Measurements from ENCODE around the gene IQSEC2.

Gene IQSEC2

DNA sequence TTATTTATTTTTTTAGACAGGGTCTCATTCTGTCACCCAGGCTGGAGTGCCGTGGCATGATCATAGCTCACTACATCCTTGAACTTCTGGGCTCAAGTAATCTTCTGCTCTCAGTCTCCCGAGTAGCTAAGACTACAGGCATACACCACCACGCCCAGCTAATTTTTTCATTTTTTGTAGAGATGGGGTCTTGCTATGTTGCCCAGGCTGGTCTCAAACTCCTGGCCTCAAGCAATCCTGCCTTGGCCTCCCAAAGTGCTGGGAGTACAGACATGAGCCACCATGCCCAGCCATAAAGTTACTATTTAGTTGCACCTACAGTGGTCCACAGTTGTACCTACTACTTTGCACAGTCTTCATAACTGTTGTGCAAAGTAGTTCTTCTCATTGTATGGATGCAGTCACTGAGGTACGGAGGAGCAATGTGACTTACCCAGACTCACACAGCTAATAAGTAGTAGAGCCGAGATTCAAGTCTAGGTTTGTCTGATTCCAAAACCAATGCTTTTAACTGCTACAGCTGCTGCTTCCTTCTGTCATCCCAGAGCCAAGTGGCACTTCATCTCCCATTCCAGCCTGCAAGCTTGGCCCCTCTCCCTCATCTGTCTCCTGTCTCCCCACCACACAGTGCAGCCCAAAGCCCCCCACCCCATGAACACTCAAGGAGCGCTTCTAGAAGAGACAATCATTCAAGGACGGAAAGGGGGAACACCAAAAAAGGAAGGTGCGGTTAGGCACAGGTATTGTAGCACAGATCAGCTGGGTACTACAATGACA is 24.0 kb upstream of the IQSEC2 start:
- no peak for DNase-seq (ENCODE audit: low spot score)

DNA sequence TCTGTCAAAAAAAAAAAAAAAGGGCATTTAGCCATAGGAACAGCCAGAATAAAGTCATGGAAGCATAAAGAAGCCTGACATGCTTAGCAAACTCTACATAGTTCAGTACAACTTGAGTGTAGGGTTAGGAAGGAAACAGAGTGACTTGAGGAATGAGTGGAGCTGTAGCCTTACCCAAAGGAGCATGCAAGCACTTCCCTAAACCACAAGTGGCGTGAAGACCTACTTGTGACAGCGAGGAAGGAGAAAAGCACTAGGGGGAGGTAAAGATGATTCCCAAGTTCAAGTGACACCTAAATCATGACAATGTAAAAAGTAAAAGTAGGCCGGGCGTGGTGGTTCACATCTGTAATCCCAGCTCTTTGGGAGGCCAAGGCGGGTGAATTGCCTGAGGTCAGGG is 21.8 kb upstream of the IQSEC2 start:
- DNase-seq (ENCODE audit: low spot score): no peak

DNA sequence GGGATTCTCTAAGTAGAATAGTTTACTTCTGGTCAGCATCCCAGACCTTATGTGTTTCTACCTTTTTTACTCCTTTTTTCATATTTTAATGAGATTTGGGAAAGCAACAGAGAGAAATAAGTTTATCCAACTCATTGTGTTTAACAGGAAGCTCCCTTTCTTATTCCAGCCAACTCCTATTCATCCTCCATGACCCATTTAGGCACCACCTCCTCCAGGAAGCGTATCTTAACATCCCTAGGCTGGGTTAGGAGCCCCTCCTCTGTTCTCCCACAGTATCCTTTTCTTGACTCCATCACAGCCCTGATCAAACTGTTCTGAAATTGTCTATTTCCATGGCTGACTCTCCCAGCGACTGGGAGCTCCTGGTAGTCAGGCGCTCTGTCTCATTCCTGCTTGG is 18.8 kb upstream of the IQSEC2 start:
- DNase-seq (ENCODE audit: low spot score): no peak

DNA sequence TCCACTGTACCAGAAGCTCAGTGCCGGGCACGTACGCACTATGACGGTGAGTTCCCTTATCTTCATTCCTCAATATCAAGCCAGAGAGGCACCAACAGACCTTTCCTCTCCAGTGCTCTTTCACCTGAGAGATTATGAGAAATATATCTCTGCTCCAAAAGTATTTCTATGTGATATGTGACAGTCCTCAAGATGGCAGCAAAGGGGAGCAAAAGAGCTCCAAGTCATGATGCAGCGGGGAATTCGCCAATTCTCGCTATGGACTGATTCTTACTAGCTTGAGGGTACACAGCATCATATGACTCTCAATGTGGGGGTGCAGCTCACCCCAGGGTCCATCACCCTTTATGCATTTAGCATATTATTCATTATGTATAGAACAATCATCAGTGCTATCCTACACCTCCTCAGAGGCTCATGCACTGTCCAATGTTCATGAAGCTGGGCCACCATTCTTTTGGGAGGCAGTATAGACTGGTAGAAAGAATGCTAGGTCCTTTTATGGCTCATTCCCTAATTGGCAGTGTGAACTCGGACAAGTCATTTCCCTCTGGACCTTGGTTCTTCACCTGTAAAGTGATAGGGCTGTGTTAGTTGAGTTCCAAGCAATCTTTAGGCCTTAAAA is 12.8 kb upstream of the IQSEC2 start:
- DNase-seq (ENCODE audit: low spot score): no peak

DNA sequence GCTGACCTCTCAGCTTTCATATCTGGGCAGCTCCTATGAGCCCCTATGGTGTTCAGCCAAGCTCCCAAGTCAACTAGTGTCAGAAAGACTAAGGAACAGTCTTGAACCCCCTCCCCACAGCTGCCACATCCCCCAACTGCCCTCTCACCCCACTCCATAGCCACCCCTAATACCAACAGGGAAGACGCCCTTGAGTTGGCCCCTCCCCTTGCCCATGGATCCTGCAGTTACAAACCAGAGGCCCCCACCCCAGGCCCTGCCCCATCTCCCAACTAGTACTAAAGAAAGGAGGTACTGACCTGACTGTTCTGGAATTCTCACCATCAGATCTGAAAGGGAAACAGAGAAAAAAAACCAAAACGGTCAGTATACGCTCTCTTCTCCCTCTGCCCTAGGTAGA is 10.2 kb upstream of the IQSEC2 start:
- no peak for DNase-seq (ENCODE audit: low spot score)

DNA sequence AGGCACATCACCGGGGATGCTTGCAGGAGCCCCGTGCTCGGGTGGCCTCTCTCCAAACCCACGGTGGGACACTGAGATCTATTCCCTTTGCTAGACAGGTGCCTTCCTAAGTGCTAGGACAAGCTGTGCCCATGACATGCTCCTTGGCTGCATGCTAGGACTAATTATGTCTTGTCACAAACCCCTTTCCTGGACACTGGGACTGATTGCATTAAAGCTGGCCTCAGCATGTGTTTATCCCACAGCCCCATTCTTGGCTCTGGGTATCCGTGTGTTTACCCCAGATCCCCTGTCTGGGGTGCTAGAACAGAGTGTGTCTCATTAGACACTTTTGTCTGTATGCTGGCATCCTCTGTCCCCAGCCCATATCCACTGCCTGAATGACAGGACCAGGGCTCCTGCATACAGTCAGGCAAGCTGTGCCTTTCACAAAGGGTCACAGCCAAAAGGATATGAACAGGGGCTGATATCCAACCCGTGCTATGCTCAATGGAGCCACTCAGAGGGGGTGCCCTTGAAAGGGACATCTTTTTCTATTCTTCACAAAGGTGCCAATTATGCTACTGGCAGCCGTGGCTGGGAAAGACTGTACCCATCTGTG is 9.2 kb upstream of the IQSEC2 start:
- DNase-seq (ENCODE audit: low spot score): no peak

DNA sequence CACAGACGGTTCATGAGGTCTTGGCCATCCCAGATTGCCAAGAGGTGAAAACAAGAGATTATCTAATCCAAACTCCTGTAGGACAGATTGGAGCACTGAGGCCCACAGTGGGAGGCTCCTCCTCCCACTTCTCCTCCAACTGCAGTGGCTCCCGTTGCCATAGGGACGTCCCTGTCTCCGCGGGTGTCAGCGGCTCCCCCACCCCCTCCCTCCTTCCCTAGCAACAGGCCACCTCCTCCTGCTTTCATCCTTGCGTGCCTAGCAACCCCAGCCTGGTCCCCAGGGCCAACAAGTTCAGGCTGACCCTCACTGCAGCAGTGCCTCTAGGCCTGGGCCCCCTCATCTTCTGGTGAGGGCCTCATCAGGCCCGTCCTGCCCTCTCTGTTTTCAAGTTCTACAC is 6.8 kb upstream of the IQSEC2 start:
- no peak for DNase-seq (ENCODE audit: low spot score)

DNA sequence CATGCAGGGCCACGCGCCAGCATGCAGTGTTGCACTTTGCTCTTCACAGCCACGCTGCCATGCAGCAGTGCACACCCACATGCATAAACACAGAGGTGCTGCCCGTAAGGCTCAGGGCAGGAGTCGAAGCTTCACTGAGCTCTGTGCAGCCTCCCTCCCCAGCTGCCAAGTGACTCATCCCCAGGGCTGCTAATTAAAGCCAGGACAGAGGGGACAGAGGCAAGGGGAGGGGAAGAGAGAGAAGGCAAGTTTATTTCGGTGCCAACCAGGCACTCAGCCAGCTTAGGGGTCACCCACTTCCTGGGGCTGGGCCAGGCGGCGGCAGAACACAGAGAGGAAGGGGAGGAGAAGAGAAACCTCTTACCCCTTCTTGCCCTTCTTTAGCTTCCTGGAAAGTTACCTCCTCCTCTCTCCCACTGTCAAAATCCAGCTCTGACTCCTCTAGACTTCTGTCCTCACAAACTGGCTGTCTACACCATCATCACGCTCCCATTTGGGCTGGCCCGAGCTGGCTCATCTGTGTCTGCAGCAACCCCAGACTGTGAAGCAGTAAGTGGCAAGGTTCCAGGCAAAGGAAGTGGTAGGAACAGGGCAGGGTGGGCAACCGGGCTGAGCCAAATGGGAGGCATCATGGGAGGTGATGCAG is 6.2 kb upstream of the IQSEC2 start:
- no peak for DNase-seq (ENCODE audit: low spot score)

DNA sequence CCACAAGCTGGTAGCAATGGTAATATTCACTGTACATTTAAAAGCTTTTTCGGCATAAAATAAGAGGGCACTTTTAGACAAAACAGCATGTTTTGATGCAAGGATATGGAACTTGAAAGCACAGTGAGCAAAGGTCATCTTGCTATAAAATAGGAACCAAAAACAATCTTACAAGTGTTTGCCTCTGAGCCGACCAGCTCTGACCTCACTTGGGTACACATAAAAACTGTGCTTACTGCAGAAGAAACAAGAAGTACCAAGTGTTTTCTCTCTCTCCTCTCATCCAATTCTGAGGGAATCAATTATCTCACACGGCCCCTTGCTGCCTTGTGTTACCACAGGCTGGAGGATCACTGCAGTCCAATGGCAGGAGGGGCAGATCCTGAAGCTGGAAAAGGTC is 4.8 kb upstream of the IQSEC2 start:
- DNase-seq (ENCODE audit: low spot score): no peak

DNA sequence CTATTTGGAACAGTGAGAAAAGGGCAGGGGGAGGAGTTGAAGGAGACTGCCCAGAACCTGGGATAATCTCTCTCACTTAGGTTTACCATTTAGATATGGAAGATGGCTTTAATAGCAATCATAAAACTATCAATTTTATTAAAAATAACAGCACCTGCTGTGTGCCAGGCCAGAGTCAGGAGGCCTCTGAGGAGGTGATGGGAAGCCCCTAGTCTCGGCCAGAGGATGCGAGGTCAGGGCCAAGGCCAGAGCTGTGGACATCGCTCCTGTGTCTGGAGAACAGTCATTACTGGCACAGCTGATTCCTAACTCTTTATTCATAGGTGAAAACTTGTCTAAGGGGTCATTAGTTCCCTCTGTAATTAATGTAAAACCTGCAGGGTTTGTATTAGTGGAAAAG is 4.2 kb upstream of the IQSEC2 start:
- no peak for DNase-seq (ENCODE audit: low spot score)

DNA sequence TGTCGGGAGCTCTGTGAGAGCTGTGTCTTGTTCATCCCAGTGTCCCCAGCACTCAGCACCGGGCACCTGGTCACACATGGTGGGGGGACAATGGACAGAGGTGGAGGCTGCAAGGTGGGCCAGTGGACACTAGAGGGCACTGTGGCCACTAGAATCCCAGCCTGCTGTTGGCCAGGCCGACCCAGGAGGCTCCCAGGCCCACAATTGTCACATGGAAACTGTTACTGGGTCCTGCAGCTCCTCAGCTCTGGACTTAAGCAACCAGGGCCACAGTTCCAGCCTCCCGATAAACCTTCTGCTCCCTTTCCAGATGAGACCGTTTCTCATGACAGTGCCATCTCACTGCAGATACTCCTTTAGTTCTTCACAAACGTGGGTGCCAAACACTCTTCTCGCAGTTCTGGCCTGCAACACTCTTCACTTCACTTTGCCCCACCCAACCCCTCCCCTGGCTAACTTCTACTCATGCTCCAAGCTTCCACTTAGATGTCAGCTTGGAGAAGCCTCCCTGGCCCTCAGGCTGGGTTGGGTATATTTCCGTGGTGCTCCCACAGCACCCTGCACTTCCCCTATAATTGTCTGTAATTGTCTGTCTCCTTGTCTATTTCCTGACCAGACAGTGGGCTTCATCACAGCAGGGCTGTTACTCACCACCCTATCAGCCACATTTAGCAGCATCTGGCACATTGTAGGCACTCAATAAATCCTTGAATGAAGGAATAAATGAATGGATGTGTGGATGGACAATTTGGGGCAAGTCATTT is 3.5 kb upstream of the IQSEC2 start:
- peak; percentile 43 for DNase-seq (ENCODE audit: low spot score)

DNA sequence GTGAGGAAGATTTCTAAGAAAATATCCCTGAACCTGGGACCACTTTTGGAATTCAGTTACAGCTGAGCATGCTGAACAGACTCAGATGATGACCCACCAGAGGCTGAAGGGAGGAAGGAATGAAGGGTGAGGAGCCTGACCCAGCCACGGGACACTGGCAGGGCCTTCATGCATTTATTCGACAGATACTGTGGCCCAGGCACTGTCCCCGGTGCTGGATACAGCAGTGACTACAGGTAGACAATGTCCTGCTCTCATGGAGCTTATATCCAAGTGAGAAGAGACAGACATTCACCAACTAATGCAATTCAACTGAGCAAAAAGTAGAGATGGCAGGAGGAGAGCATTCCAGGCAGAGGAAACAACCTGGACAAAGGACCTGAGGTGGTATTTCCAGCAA is 2.2 kb upstream of the IQSEC2 start:
- DNase-seq (ENCODE audit: low spot score): no peak

DNA sequence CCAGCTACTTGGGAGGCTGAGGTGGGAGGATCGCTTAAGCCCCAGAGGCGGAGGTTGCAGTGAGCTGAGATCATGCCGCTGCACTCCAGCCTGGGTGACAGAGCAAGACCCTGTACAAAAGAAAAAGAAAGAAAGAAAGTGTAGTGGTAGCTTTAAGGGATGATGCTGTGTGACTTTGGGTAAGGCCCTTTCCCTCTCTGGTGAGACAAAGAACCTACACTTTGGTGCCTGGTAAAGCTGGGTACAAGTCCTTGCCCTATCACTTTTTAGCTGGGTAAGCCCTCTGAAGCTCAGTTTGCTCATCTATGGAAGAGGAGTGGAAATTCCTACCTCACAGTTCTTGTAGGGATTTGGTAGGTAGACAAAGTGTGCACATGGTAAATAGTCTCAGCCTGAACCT is 1.7 kb upstream of the IQSEC2 start:
- no peak for DNase-seq (ENCODE audit: low spot score)

DNA sequence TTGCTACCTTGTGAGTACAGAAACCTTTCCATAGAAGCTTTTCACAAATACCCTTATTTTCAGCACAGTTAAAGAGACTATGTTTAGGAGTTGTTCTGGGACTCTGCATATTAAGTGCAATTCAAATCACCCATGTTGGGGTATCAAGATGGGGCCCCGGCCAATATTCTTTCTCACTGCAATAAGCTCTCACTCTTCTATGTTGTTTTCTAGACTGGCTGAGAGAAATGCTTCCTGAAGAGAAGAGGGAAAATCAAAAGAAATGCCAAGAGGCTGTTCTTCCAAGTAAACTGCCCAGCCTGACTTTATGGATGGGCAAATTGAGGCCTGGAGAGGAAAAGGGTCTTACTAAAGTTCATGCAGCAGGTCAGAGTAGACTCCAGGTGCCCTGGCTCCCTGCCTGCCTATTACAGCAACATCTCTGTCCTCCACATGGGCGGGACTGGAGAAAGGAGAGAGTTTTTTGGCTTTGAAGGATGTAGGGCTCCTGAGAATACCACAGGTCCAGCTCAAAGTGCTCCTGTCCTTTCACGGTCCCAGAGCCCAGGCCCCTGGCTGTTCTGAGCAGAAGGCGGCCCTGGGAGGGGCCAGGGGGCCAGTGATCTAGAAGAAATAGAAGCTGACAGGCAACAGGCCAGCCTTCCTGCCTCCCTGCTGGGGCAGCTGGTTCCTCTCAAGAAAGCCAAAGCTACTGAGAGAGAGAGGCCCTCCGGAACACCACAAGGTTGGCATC is 745 bp upstream of the IQSEC2 start:
- no peak for DNase-seq (ENCODE audit: low spot score)

DNA sequence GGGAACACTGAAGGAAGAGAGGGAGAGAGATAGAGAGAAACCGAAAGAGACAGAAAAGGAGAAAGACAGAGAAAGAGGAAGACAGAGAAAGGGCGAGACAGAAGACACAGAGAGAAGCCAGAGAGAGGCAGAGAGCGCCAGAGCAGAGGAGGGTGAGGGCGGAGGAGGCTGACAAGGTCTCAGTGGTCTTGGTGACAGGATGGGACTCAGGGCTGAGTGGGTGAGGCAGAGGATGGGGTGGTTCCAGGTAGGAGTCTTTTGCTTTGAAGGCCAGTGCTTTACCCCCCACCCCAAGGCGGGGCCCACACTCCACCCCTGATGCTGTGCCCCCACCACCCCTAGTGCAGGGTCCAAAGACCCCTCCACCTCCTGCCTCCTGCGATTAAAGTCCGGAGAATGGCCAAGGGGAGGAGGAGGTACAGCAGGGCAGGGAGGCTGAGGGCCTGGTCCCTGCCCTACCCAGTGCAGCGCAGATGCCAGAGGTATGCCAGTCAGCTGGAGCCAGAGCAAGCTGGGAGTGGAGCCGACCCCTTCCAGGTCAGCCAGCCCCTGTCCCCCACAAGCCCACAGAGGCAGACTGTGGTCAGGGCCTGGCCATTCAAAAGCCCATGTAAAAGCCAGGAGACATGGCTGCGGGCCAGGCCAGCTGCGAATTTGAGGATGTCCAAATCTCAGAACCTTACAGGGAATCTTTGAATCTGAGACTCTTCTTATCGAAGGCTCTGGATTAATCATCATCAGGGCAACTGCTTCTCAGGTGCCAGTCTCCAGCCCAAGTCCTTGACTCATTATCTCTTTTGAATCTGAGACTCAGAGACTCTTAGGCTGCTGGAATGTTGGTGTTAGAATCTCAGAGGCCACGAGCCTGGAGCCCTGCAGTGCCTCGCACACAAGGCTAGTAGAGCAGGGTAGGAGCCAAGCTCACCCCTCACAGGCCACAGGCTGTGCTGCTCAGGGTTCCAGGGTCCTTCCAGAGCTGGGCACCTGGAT is 758 bp downstream of the IQSEC2 start:
- DNase-seq (ENCODE audit: low spot score): no peak

DNA sequence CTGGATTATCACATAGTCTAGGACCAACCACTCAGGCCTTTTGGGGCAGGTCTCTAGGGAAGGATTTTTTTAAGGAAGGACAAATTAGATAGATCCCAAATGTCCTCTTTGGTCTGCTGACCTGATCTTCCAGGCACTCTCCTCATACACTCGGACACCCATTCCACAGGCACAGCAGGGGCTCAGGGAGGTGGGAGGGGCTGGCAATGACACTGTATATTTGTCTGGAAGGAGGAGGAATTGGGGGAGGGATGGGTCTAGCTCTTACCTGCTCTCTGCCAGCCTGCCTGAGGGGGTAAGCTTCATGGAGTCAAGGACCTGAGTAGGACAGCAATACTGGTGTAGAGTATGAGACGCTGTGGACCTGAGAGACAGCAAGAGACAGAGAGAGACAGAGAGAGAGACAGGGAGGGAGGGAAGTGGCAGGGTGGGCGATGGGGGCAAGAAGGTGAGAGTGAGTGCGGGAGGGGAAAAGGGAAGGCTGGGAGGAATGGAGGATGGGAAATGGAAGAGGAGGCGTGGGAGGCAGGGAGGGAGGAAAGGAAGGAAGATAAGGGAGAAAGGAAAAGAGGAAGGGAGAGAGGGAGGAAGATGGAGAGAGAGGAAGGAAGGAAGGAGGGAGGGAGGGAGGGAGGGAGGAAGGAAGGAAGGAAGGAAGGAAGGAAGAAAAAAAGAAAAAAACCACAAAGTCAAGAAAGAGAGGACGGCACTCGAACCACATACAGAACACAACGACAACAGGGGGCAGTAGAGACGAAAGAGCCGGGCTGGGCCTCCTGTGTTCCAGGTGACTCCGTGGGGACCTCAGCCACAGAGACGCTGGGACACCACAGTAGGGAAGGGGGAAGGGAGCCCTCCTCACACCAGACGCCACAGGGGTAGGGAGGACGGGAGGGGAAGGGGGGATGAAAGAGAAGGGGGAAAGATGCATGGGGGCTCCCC is 1.8 kb downstream of the IQSEC2 start:
- DNase-seq (ENCODE audit: low spot score): no peak

DNA sequence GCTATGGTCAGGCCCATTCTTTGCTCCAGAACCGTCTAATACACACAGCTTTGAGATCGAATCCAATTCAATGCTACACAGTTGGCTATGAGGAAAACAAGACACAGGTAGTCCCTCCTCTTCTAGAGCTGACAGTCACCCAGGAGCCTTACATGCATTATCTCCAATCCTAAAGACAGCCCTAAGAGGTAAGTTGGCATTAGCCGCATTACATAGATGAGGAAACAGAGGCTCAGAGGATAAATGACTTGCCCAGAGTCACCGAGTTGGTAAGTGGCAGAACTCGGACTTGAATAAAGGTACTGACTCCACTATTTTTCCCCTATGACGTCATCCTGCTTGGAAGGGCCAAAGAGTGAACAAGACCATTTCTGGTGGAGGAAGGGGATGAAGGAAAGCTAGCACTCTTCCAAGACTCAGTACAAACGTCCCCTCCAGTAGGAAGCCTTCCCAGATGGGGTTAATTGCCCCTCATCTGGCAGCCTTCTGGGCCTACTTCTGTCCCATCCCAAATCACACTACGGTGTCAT is 8.5 kb downstream of the IQSEC2 start:
- no peak for DNase-seq (ENCODE audit: low spot score)

DNA sequence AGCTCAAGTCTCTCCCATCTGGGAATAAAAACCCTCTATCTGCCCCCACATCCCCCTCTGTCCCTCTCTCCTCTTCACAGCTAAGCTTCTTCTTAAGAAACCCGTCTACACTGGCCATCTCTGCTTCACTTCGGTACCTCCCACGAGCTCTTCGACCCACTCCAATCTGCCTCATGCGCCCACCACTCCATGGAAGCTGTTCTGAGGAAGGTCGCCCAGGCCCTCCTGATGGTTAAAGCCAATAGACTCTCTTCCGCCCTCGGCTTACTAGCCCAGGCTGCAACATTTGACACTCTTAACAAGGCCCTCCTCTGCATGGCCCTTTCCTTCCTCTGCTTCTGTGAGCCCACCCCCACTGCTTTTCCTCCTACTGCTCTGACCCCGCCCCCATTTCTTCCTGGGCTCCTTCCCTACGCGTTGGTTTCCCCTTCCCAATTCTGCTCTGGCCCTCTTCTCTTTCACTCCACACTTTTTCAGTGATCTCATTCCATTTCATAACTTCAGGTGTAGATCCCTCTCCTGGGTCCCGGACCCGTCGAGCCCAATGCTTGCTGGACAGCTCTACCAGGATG is 11.8 kb downstream of the IQSEC2 start:
- no peak for DNase-seq (ENCODE audit: low spot score)

DNA sequence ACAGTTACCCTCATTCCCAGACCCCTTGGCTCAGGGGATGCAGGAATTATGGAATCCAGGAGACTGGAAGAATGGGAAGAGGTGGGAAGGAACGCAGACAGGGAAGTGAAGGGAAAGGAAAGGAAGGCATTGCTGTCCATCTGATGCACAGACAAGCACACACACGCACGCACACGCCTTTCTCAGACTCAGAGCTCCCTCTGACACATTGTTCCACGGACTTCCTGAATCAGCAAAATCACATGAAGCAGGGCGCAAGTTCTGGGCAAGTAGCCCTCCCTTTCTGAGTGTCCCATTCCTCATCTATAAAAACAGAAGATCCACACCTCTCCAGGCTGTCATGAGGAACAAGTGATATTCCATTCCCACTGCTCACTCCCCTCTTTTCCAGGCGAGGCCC is 13.2 kb downstream of the IQSEC2 start:
- DNase-seq (ENCODE audit: low spot score): no peak
